Esophagus muscularis mucosa (tissue), 3 donors: ENCODE data around the gene ACBD4.

Source experiments
- CTCF ChIP-seq, 3 experiments: fragments of 200-600 bp in 2 of 3; fragments of 450-650 bp in 1 of 3; sonication (generic) in 2 of 3; IDR thresholded peaks; one replicate each; pipeline ENCODE4 v1.5.1; 2017 to 2019; ENCODE audit warnings: antibody characterized with exemption in 3 of 3, mild to moderate bottlenecking in 2 of 3, moderate library complexity in 1 of 3
- EP300 ChIP-seq: sonication (generic); formaldehyde crosslinking; IDR thresholded peaks from one replicate; pipeline ENCODE4 v1.6.1; 2017; ENCODE audit warnings: antibody characterized with exemption

GRCh38 chr17:45117848-45118646, 17.4 kb upstream of the ACBD4 start:
- TF ChIP-seq CTCF (IDR thresholded peaks at IDR 0.05) (no peak), EP300 (no peak)
